Gastrocnemius medialis (tissue), 4 donors: ENCODE results near the gene LIN52. TPM values are rescaled to one million over a fixed set of nuclear protein-coding genes. Genes with fewer than 3 reads are reported as not detected.

ENCODE experiments used
- ATAC-seq, 2 donors: fragments of 150-250 bp; one replicate each; pipeline ENCODE4 v1.9.1; 2016
- DNase-seq, 2 donors: peaks; one replicate each; pipeline ENCODE4 v3.0.0-alpha.2; 2019
- H3K27ac ChIP-seq, 4 donors: fragments of 200-600 bp; sonication (generic); 1 replicate in 1 of 4; 2 replicates in 3 of 4; pipeline ENCODE4 v1.5.1; 2016 to 2018; ENCODE audit warnings: mild to moderate bottlenecking in 2 of 4, moderate library complexity in 1 of 4
- H3K27me3 ChIP-seq, 3 donors: fragments of 200-600 bp; sonication (generic) in 2 of 3; 1 replicate in 1 of 3; 2 replicates in 2 of 3; pipeline versions ENCODE4 v1.5.1 to v1.6.0; 2016 to 2019; ENCODE audit warnings: mild to moderate bottlenecking in 1 of 3, moderate library complexity in 1 of 3
- H3K36me3 ChIP-seq, 2 donors: fragments of 200-600 bp; sonication (generic) in 1 of 2; one replicate each; pipeline ENCODE4 v1.5.1; 2017 to 2018
- H3K4me1 ChIP-seq, 2 donors: fragments of 200-600 bp; sonication (generic) in 1 of 2; one replicate each; pipeline ENCODE4 v1.5.1; 2016 to 2017; ENCODE audit warnings: mild to moderate bottlenecking in 2 of 2
- H3K4me3 ChIP-seq, 4 donors: fragments of 200-600 bp; sonication (generic) in 3 of 4; 1 replicate in 1 of 4; 2 replicates in 3 of 4; pipeline ENCODE4 v1.5.1; 2016 to 2019; ENCODE audit warnings: mild to moderate bottlenecking in 2 of 4
- H3K9me3 ChIP-seq, 3 donors: fragments of 200-600 bp; sonication (generic) in 2 of 3; 1 replicate in 1 of 3; 2 replicates in 2 of 3; pipeline ENCODE4 v1.5.1; 2016 to 2019
- CTCF ChIP-seq, 5 experiments: fragments of 450-650 bp in 3 of 5; fragments of 200-600 bp in 2 of 5; sonication (generic) in 2 of 5; IDR thresholded peaks in 4 of 5; conservative IDR thresholded peaks in 1 of 5; 1 replicate in 4 of 5; 2 replicates in 1 of 5; pipeline ENCODE4 v1.5.1; 2016 to 2019; ENCODE audit warnings: antibody characterized with exemption in 5 of 5, mild to moderate bottlenecking in 3 of 5, moderate library complexity in 3 of 5
- POLR2A ChIP-seq, 2 donors: fragments of 450-650 bp; IDR thresholded peaks; one replicate each; pipeline ENCODE4 v1.6.1; 2017; ENCODE audit warnings: antibody characterized with exemption in 2 of 2, mild to moderate bottlenecking in 2 of 2, moderate library complexity in 2 of 2
- in situ Hi-C, 4 donors: fragments of 200-750 bp; cut with MboI; loops; one replicate each; pipeline versions ENCODE4 v1.15.0 to v1.8.0; 2017; ENCODE audit warnings: low sequenced_read_pairs in 4 of 4
- intact Hi-C: fragments of 100-400 bp; cut with DNase I; formaldehyde crosslinking; loops from one replicate; pipeline ENCODE4 v1.15.1; 2023; ENCODE audit warnings: low total_unique reads
- total RNA-seq, 4 donors: library from RNA; depleted of rRNA; stranded (reverse); fragments of >200 nt; gene quantifications; one replicate each; pipeline versions ENCODE4 v1.1.0 to v1.2.3, GENCODE V29; 2016

Gene LIN52
- total RNA-seq, 4 donors from 2014 or later, result 3.4 to 5.6 (median 4.3) TPM

GRCh38 chr14:74042296-74042695 is 42.5 kb upstream of the LIN52 start:
- ATAC-seq (no peak), DNase-seq (no peak)
- no peaks in the 10 kb centered on the region for H3K27me3 ChIP-seq
- no peaks in the 10 kb centered on the region for H3K36me3 ChIP-seq
- no peaks in the 10 kb centered on the region for H3K9me3 ChIP-seq
- no peak for TF ChIP-seq POLR2A (IDR thresholded peaks at IDR 0.05)
- no peak for TF ChIP-seq CTCF (IDR thresholded peaks at IDR 0.05 in 4 of 5, conservative IDR thresholded peaks at IDR 0.05 in 1 of 5)
- no peaks in the 10 kb centered on the region for H3K4me1 ChIP-seq
- no peak overlapping the region for H3K4me3 ChIP-seq
- no peak overlapping the region for H3K27ac ChIP-seq
- in situ Hi-C loops, result no loop called here
- intact Hi-C loops, result no loop called here

DNA sequence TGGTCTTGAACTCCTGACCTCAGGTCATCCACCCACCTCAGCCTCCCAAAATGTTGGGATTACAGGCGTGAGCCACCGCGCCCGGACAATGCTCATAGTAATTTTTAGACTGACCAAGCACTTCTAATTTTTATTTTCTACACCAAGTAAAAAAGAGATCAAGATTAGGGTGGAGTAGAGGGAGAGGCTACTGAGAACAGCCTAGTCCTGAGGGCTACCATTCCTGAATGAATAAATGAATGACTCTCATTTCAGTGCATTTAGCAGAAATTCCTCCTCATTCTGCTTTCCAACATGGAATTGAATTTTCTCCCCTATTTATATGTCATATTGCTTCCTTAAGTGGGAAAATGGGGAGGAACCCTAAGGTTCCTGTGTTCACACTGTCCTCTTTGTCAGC is 39.2 kb upstream of the LIN52 start:
- intact Hi-C loops, result no loop called here
- Histone ChIP-seq H3K4me3 (no peak overlapping the region), H3K27me3 (no peaks in the 10 kb centered on the region), H3K36me3 (no peaks in the 10 kb centered on the region), H3K27ac (no peak overlapping the region), H3K4me1 (no peaks in the 10 kb centered on the region), H3K9me3 (no peaks in the 10 kb centered on the region)
- in situ Hi-C loops, result no loop called here
- TF ChIP-seq CTCF (IDR thresholded peaks at IDR 0.05 in 4 of 5, conservative IDR thresholded peaks at IDR 0.05 in 1 of 5), result no peak
- TF ChIP-seq POLR2A (IDR thresholded peaks at IDR 0.05), result no peak
- DNase-seq, result no peak
- no peak for ATAC-seq

DNA sequence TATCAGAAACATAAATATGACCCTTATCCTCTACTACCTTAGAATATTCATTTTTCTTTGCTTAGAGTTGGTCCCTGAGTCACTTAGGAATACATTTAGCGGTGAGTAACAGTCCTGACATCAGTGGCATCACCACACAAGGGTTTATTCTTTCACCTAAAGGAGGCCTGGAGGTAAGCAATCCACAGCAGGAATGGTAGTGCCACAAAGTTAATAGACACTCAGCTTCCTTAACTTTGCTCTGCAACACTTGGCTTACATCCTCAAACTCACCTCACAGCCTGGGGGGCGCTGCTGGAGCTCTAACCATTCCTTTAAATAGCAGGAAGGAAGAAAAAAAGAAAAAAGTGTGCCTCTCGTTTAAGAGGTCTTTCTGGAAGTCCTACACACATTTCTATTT is 36.5 kb upstream of the LIN52 start:
- intact Hi-C loops (no loop called here), in situ Hi-C loops (no loop called here)
- DNase-seq (no peak), ATAC-seq (no peak)
- Histone ChIP-seq H3K4me3 (no peak overlapping the region), H3K36me3 (no peaks in the 10 kb centered on the region), H3K4me1 (no peaks in the 10 kb centered on the region), H3K27me3 (no peaks in the 10 kb centered on the region), H3K9me3 (no peaks in the 10 kb centered on the region), H3K27ac (no peak overlapping the region)
- TF ChIP-seq POLR2A (IDR thresholded peaks at IDR 0.05) (no peak), CTCF (IDR thresholded peaks at IDR 0.05 in 4 of 5, conservative IDR thresholded peaks at IDR 0.05 in 1 of 5) (no peak)

DNA sequence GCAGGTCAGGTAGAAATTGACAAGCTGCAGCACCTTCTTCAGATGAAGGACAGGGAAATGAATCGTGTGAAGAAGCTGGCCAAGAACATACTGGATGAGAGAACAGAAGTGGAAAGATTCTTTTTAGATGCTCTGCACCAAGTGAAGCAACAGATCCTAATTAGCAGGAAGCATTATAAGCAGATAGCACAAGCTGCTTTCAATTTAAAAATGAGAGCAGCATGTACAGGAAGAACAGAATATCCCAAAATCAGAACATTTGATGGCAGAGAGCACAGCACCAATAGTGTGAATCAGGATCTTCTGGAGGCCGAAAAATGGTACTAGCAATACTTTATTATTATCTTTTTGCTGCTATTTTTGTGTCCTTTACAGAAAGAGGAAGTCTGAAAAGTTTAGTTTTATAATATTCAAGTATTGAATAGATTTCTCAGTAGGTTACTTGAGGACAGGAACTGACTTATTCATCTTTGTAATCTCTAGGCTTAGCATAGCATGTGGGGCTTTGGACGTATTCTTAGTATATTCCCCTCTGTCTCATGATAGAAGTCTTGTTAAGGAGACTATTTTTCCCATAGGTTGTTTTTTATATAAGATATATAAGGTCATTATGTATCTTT is 34.8 kb upstream of the LIN52 start:
- H3K36me3 ChIP-seq, result no peaks in the 10 kb centered on the region
- DNase-seq (no peak), ATAC-seq (no peak)
- H3K4me1 ChIP-seq, result no peaks in the 10 kb centered on the region
- H3K4me3 ChIP-seq, result no peak overlapping the region
- H3K27ac ChIP-seq, result no peak overlapping the region
- intact Hi-C loops (no loop called here), in situ Hi-C loops (no loop called here)
- no peaks in the 10 kb centered on the region for H3K27me3 ChIP-seq
- H3K9me3 ChIP-seq, result no peaks in the 10 kb centered on the region
- TF ChIP-seq POLR2A (IDR thresholded peaks at IDR 0.05), result no peak
- no peak for TF ChIP-seq CTCF (IDR thresholded peaks at IDR 0.05 in 4 of 5, conservative IDR thresholded peaks at IDR 0.05 in 1 of 5)

- TF ChIP-seq CTCF (IDR thresholded peaks at IDR 0.05 in 4 of 5, conservative IDR thresholded peaks at IDR 0.05 in 1 of 5), result no peak
- no peak for TF ChIP-seq POLR2A (IDR thresholded peaks at IDR 0.05)
- intact Hi-C loops, result no loop called here
- no peaks in the 10 kb centered on the region for H3K9me3 ChIP-seq
- H3K27me3 ChIP-seq, result no peaks in the 10 kb centered on the region
- ATAC-seq, result no peak
- in situ Hi-C loops, result no loop called here
- no peaks in the 10 kb centered on the region for H3K4me1 ChIP-seq
- DNase-seq, result no peak
- no peak overlapping the region for H3K4me3 ChIP-seq
- H3K36me3 ChIP-seq, result peaks cover 0 to 82% of the 10 kb centered on the region in 2 donors
- H3K27ac ChIP-seq, result no peak overlapping the region
Measured at GRCh38 chr14:74062809-74063150, 22.0 kb upstream of the LIN52 start.
